GDM1 (cell line): ENCODE results near the gene SYCE3.

Experiments used
- DNase-seq: peaks from one replicate; lab custom pipeline; 2025; lab: John Stamatoyannopoulos, UW

The SYCE3 gene

DNA sequence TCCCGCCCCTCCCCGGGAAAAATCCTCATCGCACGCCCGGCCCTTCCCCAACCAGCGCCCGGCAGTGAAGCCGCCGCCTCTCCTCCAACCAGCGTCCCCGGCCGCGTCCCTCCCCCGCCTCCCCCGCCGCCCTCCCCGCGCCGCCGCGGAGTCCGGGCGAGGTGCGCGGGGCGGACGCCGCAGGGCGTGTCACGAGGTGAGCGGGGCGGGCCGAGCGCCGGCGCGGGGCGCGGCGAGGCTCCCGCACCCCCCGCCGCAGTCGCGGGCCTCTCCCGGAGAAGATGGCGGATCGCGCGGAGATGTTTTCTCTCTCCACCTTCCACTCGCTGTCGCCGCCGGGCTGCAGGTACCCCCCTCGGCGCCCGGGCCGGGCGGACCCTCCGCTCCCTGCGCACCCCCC is 37.8 kb upstream of the SYCE3 start, which contains the start of gene MAPK8IP2:
Gene MAPK8IP2 (plus strand): TSS at position 256 of the 400 bp plus-strand sequence. CDS start 26 bp downstream, at position 282.
- no peak for DNase-seq

DNA sequence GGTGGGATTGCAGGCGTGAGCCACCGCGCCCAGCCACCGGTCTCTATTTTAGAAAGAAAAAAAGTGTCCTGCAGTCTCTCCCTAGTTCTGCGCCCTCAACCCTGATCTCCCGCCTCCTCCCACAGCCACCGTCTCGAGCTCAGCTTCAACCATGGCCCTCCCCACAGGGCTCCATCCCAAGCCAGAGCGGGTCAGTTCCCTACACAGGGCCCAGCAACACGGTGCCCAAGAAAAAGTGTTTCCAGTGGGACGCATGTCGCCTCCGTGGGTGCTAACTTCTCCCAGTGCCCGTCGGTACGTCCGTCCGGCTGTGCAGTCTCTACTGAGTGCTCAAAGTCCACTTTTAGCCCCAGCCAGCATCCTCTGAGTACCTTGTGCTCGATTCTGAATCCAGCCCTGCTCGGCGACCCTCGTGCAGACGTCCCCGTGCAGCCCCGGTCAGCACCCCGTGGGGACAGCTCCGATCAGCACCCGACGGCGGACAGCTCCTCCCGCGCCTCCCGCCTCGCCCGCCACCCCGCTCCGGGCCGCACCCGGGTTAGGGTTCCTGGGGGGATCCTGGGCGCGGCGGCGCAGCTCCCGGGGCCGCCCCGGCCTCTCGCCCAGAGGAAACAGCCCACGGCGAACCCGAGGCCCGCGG is 37.2 kb upstream of the SYCE3 start:
- no peak for DNase-seq

DNA sequence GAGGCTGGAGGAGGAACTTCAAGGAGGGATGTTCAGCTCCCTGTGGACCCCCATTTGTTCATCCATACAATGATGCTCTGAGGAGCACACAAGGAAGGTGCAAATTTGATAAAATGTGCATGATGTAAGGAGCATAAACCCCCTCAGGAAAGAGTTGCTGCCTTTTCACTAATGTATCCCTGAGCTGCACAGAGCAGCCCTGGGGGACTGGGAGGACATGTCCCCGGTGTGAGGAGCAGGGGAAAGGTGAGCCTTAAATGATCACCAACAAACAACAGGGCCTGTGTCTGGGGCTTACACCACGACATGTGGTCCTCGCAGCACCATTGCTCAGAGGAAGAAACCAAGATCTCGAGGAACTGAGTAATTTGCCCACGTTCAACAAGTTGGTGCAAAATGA is 34.4 kb upstream of the SYCE3 start:
- no peak for DNase-seq

DNA sequence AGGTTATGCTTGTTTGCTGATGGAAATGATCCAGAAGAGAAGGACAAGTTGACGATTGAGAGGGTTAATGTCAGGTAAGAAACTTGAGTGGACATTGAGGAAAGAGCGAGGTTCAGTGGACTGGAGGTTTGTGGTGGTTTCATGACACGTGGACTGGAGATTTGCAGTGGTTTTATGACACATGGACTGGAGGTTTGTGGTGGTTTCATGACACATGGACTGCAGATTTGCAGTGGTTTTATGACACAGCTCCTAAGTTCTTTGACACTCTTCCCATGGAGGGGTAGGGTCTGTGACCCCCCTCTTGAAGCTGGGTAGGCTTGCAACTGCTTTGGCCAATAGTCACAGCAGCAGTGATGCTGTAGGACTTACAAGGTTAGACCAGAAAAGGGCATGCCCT is 32.5 kb upstream of the SYCE3 start:
- no peak for DNase-seq

DNA sequence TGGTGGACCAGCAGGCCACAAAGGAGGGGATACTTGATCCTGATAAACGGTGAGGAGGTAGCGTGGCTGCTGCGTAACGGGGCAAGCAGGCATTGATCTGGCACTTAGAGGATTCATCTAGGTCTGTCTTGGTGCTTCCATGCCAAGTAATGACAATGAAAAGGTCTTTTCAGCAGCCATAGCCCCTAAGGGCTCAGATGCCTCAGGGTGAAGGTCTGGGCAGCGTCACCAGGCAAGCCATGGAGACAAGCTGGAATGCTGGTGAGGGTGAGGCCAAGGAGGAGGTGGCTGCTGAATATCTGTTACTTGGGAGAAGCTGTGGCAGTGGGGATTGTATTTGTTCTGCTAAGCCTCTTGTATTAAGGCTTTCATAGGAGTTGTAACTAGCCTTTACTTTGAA is 24.7 kb upstream of the SYCE3 start:
- no peak for DNase-seq

DNA sequence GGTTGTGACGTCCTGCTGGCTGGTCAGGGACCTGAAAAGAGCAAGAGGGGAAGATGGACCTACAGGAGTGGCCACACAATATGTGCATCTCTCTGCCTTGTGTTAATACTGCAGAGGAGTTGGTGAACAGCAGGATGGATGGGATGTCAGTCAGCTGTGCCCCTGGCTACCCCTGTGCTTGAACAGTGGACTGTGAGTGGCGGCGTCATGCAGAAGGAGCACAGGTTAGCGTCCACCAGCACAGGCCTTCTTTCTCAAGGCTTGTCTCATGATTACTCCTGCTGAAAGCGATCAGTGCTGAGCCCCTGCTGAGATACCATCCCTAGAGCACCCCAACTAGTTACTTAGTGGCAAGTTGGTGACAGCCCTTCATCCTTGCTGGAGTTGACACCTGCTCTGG is 23.7 kb upstream of the SYCE3 start:
- no peak for DNase-seq

DNA sequence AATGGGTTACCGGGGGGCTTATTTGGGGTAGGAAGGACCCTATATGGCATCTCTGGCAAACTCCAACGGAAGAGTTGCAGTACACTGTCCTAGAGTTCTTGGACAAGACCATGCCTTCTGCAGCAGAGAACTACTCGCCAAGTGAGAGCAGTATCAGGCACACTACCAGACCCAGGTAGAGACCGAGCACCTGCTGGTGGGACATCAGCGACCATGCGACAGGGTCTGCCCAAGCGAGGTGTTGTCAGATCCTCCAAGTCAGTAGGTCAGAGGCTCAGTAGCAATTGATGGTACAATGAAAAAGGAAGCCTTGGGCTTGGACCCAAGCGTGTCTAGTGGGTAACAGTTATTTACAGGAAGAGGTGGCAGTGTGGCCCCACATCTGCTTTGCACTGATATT is 23.1 kb upstream of the SYCE3 start:
- no peak for DNase-seq

DNA sequence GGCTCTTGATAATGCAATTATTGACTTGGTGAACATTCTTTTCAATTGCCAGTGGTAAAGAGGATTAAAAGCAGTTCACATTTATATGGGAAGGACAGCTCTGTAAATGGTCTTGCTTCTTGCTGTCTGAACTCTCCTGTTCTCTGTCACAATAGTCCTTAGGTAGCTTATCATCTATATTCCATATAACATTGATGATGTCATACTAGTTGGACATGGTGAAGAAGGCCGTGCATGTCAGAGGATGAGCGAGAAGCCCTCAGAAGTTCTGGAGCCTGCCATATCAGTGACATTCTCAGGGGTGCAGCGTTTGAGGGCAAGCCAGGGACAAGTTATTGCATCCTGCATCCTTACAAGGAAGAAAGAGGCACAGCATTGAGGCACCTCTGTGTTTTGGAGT is 22.5 kb upstream of the SYCE3 start:
- no peak for DNase-seq

DNA sequence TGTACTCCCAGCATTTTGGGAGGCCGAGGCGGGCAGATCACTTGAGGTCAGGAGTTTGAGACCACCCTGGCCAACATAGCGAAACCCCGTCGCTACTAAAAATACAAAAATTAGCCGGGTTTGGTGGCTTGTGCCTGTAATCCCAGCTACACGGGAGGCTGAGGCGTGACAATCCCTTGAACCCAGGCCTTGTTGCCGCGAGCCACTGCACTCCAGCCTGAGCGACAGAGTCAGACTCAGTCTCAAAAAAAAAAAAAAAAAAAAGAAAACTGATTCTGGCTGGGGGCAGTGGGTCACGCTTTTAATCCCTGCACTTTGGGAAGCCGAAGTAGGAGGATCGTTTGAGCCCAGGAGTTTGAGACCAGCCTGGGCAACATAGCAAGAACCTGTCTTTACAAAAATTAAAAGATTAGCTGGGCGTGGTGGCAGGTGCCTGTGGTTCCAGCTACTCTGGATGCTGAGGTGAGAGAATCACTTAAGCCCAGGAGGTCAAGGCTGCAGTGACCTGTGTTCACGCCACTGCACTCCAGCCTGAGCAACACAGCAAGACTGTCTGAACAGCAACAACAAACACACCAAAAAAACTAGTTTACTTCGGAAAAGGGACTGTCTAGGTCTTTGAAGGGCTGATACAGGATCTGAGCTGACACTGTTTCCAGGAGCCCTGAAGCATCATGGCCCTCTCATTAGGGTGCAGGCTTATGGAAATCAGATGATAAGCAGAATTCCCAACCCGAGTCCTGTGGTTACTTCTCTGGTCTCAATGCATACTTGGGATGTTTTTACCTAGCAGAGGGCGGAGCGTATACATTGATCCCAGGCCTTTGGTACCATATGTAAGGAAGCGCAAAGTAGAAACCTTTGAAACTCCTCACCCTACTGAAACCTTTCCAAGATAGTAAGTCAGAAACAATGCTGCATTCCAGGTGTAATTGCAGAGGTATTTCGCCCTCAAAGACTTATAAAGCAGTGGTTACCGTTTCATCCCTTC is 21.7 kb upstream of the SYCE3 start:
- DNase-seq, result no peak

DNA sequence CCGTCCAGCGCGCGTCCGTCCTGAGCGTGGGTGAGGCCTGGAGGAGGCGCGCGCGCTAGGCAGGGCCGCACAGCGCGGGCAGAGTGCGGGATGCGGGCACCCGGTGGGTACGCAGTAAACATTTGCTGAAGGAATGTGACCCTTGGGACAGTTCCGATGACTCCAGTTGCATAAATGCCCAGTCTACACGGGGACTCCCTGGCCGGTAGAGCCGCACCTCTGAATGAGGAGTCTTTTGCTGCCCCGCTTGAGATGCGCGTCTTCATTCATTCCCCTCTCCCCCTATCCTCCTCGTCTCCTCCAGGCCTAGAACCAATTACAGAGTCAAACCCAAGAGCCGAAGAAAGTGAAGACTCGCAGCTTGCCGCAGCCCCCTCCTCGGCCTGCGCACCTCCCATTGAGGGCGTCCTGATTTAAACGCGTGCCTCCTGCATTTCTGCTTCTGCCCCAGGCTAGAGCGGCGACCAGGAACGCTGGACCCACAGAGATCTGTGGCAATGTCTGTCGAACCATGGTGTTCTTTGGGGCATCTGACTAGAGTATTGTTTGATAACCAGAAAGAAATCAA is 20.7 kb upstream of the SYCE3 start:
- DNase-seq, result no peak

DNA sequence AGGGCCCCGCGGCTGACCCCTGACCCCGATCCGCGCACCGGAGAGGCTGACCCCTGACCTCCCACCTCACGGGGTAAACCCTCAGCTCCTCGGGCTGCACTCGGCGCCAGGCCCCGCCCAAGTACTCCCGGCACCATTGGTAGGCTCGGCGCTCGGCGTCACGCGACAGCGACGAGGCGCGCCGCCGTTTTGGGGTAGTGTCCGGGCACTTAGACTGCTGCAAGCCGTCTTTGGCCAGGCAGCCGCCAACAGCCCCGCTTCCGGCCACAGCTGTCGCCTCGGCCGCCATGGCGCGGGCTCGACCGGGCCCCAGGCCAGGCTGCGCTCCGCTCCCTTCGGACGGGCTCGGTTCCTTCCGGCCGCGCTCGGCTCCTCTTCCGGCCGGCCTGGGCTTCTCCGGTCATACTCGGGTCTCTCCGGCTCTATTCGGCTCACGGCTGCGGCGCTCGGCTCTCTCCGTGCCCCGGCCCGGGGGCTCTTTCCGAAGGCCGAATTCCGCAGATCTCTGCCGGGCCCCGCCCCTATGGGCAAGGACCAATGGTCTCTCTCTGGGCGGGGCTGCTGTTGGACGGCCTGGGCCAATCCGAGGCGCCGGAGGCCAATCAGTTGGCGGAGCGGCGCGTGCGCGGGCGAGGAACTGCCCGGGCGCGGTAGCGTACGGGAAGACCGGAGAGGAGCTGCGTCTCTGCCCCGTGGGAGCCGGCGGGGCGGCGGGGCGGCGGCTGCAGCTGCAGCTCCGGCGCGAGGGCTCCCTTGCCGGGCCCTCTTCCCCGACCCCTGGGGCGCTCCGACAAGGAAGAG is 20.0 kb upstream of the SYCE3 start, which contains the start of gene CHKB:
Gene CHKB (minus strand): TSS at position 357 of the 801 bp plus-strand sequence. CDS start 68 bp downstream, at position 289.
- DNase-seq, result peak; percentile 96

DNA sequence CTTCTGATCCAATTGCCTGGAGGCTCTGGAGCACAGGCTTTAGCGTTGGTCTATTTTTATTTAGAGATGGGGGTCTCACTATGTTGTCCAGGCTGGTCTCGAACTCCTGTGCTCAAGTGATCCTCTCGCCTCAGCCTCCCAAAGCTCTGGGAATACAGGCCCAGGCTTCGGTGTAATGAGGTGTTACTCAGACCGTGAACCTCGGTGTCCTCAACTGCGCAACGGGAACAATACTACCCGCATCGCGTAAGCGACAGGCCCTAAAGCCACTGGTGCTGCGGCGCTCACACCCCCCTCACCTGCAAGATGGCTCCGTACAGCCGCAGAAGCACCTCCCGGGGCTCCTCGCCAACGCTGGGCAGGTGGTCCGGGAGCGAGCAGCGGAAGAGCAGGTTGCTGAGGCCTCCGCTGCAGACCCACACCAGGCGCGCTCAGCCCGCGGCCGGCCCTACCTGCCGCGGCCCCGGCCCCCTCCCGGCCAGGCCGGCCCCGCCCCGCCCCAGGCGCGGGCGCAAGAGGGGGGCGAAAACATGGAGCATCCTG is 19.3 kb upstream of the SYCE3 start:
- DNase-seq, result no peak

DNA sequence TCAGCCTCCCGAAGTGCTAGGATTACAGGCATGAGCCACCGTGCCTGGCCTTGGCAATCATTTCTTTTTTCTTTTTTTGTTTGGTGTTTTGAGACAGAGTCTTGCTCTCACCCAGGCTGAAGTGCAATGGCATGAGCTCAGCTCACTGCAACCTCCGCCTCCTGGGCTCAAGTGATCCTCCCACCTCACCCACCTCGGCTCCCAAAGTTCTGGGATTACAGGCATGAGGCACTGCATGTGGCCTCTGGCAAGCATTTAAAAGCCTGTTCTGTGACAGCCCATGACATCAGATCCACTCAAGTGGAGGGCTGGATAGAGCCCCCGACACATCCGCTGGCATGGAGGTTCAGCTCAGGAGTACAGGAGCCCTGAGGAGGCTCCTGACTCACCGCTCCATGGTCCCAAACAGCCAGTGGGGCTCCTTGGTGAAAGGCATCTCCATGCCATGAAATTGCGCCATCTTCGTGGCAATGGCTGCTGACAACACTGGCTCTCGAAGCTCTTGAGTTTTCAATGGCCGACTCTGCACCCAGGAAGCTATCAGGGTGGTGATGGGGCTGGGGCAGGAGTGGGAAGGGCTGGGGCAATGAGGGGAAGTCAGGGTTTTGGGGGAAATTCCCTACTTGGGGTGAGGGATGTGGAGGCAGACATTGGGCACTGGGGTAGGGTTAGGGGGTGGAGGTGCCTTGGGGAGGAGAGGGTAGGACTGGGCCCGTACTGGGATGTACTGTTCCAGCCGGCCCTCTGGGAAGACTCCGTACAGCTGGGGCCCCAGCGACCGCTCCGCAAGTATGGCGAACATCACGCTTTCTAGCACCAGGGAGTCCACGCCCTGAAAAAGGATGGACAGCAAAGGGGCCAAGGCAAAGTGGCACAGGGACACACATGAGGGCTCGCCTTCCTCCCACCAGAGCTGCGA is 18.6 kb upstream of the SYCE3 start:
- no peak for DNase-seq

DNA sequence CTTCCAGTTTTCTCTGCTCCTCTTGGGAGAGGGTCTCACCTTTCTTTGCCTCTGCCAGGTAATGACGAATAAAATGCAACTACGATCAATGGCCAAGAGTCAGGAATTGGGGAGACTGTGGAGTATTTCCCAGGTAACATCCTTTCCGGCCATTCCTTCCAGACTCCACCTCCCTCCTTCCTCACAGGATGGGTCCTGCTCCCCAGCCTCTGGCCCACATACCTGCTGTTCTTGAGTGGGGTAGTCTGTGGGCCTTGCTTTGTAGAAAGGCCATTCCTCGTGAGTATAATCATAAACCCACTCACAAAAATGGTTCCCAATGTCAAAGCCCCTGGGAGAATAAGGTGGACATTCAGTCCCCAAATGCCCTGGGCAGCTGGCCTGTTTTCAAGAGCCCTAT is 17.0 kb upstream of the SYCE3 start:
- DNase-seq, result no peak

DNA sequence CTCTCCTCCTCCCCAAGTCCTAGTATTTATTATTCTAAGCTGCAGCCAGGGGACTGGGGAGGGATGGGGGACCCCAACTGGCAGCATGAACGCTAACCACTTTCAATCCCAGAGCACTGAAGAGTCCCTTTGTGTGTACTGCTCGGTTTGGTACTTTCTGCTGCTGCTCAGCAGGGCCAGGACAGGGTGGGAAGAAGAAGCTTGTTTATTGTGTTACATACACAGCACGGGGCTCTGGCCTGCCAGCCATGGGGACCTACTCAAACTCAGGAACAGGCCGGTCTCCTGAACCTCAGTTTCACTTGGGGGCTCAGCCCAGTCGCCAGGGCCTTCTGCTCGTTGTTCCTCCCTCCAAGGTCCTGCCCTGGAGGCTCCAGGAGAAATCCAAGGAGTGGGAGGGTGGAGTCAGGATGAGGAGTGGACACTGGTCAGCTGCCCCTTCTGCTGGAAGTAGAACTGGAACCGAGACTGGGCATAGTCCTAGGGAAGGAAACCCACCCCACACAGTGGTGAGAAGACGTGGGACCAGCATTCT is 16.1 kb upstream of the SYCE3 start:
- DNase-seq, result no peak

DNA sequence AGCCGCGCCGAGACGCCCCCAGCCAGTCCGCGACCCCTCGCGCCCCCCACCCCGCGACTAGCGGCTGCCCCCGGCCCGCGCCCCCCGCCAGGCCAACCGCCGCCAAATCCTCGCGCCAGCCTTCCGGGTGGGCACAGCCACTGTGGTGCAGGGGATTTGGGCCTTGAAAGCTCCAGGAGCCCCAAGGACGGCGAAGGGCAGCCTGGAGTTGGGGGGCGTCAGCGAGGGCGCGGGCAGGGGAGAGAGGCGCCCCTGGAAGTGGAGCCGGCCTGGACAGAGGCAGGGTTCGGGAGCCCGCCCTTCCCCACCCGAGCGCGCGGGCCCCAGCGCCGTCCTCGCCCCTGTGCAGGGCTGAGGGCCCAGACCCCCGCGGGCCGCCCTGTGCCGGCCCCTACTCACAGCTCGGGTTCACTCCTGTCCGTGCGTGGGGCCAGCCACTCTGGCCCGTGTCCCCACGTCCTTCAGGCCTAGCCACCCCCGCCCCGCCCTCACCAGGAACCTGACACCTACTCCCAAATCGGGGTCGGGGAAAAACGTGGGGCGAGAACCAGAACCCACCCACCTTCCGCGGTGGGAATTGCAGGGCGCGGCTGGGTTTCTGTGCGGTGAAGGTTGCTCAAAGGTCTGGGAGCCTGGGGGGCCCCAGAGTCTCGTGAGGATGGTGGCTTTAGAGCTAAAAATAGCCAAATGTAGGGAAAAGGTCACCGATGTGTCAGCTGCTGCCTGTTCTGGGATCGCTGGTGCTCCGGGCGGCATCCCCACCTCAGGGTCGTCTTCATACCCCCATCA is 15.5 kb upstream of the SYCE3 start, which contains the start of gene CPT1B:
Gene CPT1B (minus strand): TSS at position 441 of the 789 bp plus-strand sequence. CDS start 512 bp downstream, outside the sequence.
- no peak for DNase-seq

DNA sequence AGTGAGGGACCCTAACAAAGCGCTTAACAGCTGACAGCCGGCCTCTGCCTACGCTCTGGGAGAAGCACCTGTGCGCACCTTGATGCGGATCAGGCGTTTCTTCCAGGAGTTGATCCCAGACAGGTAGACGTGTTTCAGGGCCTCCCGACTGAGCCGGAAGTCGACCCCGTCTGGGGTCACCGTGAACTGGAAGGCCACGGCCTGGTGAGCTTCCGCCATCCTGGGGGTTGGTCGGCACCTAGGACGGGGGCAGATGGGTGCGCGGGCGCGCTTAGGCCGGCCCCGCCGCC is 14.9 kb upstream of the SYCE3 start:
- DNase-seq, result no peak

DNA sequence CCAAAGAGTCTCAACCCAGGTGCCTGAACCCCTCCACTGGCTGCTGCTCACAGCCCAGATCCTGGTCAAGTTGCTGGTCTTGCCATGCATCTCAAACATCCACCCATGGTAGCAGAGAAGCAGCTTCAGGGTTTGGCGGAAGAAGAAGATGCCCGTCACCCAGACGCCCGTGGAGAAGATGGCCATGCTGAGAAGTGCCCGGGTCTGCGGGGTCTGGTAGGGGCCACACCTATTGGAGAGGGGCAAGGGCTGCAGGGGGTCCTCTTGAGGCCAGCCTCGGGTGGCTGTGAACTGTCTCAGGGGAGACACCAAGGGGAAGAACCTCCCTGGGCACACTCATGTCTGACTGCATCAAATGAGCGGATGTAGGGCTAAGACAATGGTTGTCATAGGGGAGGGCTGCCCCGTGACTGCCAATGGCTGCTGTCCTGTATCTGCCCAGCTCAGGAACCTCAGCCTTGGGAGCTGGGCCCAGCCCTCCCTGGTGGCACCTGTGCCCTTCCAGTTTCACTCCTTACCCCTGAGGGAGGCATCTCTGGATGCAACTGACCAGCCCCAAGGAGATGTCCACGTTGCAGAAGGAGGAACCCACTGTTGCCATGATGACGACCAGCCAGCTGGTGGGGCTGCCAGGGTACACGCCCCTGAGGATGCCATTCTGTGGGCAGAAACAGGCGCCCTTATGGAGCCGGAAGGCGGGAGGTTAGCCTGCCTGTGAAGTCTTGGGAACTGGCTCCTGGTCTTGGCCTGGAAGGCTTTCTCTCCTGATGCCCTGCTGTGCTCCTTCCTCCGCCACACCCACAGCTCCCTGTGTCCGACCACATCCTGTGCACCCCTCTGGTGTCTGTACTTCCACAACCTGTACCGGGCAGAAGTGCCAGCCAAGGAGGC is 14.3 kb upstream of the SYCE3 start:
- no peak for DNase-seq

DNA sequence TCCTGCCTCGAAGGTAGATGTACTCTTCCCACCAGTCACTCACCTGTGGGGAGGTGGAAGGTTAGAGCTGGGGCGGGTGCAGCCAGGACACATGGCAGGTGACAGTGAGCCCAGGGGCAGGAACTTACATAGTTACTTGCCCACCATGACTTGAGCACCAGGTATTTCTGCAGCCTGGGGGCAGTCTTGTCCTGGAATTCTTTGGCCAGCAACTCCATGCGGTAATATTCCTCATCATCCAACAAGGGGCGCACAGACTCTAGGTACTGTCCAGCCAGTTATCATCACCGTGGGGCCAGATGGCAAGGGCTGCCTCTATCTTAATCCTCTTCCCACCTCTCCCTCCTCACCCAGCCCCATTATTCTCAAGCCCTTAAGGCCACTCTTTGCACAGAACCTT is 13.4 kb upstream of the SYCE3 start:
- no peak for DNase-seq
